HepG2 (cell line): ENCODE measurements around the gene SLC35E4. TPM values are rescaled to one million over a fixed set of nuclear protein-coding genes. Genes with fewer than 3 reads are reported as not detected.

Experiments used
- FOXA3 ChIP-seq: IDR thresholded peaks from 2 replicates; pipeline ENCODE4 v1.6.1; 2016; ENCODE audit warnings: missing genetic modification reagents, missing compliant biosample characterization
- GTF2F1 ChIP-seq: fragments of 150-350 bp; IDR thresholded peaks from 2 replicates; pipeline ENCODE4 v1.6.1; 2014; ENCODE audit warnings: low read length
- MED1 ChIP-seq: sonication (generic); formaldehyde crosslinking; IDR thresholded peaks from 2 replicates; pipeline ENCODE4 v1.4.0; 2020; ENCODE audit warnings: missing genetic modification reagents
- POLR2A ChIP-seq, 2 experiments: IDR thresholded peaks; 2 replicates each; pipeline ENCODE4 v1.6.1; 2011; ENCODE audit warnings: low read depth in 2 of 2, low read length in 2 of 2, mild to moderate bottlenecking in 1 of 2, moderate library complexity in 1 of 2; ENCODE audit not compliant: insufficient read depth in 1 of 2
- POLR2AphosphoS5 ChIP-seq: IDR thresholded peaks from 2 replicates; pipeline ENCODE4 v1.6.1; 2012; ENCODE audit warnings: low read depth, low read length
- RFXANK ChIP-seq: IDR thresholded peaks from 2 replicates; pipeline ENCODE4 v1.6.1; 2016
- TCF7L2 ChIP-seq: IDR thresholded peaks from 2 replicates; pipeline ENCODE4 v1.6.1; 2011; ENCODE audit warnings: mild to moderate bottlenecking, low read depth, low read length, moderate library complexity
- ZNF605 ChIP-seq: sonication (generic); formaldehyde crosslinking; IDR thresholded peaks from 2 replicates; pipeline ENCODE4 v1.8.0; 2022; ENCODE audit warnings: mild to moderate bottlenecking, missing genetic modification reagents
- ZNF766 ChIP-seq: sonication (generic); formaldehyde crosslinking; IDR thresholded peaks from 2 replicates; pipeline ENCODE4 v1.5.0; 2020; ENCODE audit warnings: missing genetic modification reagents, borderline replicate concordance
- polyA plus RNA-seq, 8 experiments: library from polyadenylated mRNA; depleted of rRNA in 3 of 8; stranded (reverse) in 7 of 8; unstranded in 1 of 8; fragments of >200 nt; fragmentation: Illumina TruSeq in 4 of 8; extraction: Trizol in 4 of 8; gene quantifications; 2 replicates each; pipeline versions ENCODE4 v1.2.1 to v1.2.3, GENCODE V29; 2011 to 2016; ENCODE audit warnings: low read depth in 4 of 8, missing spikeins in 1 of 8, mixed read lengths in 1 of 8; ENCODE audit not compliant: insufficient read depth in 1 of 8
- total RNA-seq, 5 experiments: library from RNA; depleted of rRNA; stranded (reverse); fragments of >200 nt; fragmentation: Illumina TruSeq; extraction: Trizol; gene quantifications; 2 replicates each; pipeline ENCODE4 v1.2.3, GENCODE V29; 2016; ENCODE audit warnings: low read depth in 1 of 5
- TF ChIP-seq, protein P1 (sequence below): IDR thresholded peaks from 2 replicates; pipeline ENCODE4 v1.4.0; 2020; ENCODE audit warnings: mild to moderate bottlenecking, missing genetic modification reagents
- TF ChIP-seq, protein P2 (sequence below): sonication (generic); formaldehyde crosslinking; IDR thresholded peaks from 2 replicates; pipeline ENCODE4 v1.4.0; 2020; ENCODE audit warnings: missing genetic modification reagents
- TF ChIP-seq, protein P3 (sequence below): sonication (generic); formaldehyde crosslinking; IDR thresholded peaks from 2 replicates; pipeline ENCODE4 v1.5.1; 2020; ENCODE audit warnings: mild to moderate bottlenecking, missing genetic modification reagents
- TF ChIP-seq, protein P4 (sequence below): sonication (generic); formaldehyde crosslinking; conservative IDR thresholded peaks from 2 replicates; pipeline ENCODE4 v1.4.0; 2020; ENCODE audit warnings: missing genetic modification reagents
- TF ChIP-seq, protein P5 (sequence below): sonication (generic); formaldehyde crosslinking; IDR thresholded peaks from 2 replicates; pipeline ENCODE4 v1.8.1; 2023; ENCODE audit warnings: mild to moderate bottlenecking, missing genetic modification reagents
- TF ChIP-seq, protein P6 (sequence below): sonication (generic); formaldehyde crosslinking; IDR thresholded peaks from 2 replicates; pipeline ENCODE4 v1.5.1; 2020; ENCODE audit warnings: missing genetic modification reagents, mild to moderate bottlenecking, borderline replicate concordance

The SLC35E4 gene
- total and polyA plus RNA-seq, 2 of the 13 experiments (the other 11 are each of a cell fraction or from before 2014, with no cell fraction given) = 0.07 to 0.15 TPM

DNA sequence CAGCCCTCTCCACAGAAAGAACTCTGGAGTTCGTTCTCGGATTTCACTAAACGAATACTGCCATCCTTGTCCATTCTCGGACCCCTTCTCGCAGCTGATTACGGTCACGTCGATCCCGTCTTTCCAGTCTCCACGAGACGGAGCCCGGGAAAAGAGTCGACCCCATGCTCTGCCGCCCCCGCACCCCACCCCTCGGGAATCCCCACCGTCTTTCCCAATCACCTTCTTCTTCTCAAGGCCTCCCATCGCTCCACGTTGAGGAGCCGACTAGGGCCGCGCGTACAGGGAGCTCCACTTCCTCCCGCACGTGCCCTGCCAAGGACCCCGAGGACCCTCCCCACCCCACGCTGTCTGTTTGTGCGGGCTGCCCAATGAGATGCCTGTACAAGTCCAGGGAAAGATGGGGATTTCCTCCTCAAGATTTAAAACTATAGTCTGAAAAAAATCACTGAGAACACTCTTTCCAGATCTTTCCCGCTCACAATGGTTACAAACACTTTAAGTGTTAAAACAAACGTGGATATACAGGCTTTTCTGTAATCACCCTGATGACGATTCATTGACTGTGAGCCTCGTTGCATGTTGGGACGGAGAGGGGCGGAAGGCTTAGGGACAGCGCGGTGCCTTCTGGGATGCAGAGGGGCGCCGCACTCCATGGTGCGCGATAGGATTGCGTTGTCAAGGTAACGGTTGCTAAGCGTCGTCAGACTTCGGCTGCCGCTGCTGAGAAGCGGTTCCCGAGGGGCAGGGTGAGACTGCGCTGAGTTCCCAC lies 43.8 kb upstream of the SLC35E4 start, which contains the start of gene PES1 (continued):
- TF ChIP-seq, protein P1, sequence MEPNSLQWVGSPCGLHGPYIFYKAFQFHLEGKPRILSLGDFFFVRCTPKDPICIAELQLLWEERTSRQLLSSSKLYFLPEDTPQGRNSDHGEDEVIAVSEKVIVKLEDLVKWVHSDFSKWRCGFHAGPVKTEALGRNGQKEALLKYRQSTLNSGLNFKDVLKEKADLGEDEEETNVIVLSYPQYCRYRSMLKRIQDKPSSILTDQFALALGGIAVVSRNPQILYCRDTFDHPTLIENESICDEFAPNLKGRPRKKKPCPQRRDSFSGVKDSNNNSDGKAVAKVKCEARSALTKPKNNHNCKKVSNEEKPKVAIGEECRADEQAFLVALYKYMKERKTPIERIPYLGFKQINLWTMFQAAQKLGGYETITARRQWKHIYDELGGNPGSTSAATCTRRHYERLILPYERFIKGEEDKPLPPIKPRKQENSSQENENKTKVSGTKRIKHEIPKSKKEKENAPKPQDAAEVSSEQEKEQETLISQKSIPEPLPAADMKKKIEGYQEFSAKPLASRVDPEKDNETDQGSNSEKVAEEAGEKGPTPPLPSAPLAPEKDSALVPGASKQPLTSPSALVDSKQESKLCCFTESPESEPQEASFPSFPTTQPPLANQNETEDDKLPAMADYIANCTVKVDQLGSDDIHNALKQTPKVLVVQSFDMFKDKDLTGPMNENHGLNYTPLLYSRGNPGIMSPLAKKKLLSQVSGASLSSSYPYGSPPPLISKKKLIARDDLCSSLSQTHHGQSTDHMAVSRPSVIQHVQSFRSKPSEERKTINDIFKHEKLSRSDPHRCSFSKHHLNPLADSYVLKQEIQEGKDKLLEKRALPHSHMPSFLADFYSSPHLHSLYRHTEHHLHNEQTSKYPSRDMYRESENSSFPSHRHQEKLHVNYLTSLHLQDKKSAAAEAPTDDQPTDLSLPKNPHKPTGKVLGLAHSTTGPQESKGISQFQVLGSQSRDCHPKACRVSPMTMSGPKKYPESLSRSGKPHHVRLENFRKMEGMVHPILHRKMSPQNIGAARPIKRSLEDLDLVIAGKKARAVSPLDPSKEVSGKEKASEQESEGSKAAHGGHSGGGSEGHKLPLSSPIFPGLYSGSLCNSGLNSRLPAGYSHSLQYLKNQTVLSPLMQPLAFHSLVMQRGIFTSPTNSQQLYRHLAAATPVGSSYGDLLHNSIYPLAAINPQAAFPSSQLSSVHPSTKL (CRISPR knock-in tag) = peak; percentile 31; the same call in 1 of the 2 replicates
- TF ChIP-seq GTF2F1 = no peak
- peak; percentile 66 to 68 for TF ChIP-seq POLR2A (IDR thresholded peaks at IDR 0.05; ENCODE audit: insufficient read depth in 1 of 2, low read depth in 2 of 2, low read length in 2 of 2)
- TF ChIP-seq, protein P2, sequence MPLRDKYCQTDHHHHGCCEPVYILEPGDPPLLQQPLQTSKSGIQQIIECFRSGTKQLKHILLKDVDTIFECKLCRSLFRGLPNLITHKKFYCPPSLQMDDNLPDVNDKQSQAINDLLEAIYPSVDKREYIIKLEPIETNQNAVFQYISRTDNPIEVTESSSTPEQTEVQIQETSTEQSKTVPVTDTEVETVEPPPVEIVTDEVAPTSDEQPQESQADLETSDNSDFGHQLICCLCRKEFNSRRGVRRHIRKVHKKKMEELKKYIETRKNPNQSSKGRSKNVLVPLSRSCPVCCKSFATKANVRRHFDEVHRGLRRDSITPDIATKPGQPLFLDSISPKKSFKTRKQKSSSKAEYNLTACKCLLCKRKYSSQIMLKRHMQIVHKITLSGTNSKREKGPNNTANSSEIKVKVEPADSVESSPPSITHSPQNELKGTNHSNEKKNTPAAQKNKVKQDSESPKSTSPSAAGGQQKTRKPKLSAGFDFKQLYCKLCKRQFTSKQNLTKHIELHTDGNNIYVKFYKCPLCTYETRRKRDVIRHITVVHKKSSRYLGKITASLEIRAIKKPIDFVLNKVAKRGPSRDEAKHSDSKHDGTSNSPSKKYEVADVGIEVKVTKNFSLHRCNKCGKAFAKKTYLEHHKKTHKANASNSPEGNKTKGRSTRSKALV (CRISPR knock-in tag) = peak; percentile 9; the same call in 1 of the 2 replicates
- TF ChIP-seq, protein P3, sequence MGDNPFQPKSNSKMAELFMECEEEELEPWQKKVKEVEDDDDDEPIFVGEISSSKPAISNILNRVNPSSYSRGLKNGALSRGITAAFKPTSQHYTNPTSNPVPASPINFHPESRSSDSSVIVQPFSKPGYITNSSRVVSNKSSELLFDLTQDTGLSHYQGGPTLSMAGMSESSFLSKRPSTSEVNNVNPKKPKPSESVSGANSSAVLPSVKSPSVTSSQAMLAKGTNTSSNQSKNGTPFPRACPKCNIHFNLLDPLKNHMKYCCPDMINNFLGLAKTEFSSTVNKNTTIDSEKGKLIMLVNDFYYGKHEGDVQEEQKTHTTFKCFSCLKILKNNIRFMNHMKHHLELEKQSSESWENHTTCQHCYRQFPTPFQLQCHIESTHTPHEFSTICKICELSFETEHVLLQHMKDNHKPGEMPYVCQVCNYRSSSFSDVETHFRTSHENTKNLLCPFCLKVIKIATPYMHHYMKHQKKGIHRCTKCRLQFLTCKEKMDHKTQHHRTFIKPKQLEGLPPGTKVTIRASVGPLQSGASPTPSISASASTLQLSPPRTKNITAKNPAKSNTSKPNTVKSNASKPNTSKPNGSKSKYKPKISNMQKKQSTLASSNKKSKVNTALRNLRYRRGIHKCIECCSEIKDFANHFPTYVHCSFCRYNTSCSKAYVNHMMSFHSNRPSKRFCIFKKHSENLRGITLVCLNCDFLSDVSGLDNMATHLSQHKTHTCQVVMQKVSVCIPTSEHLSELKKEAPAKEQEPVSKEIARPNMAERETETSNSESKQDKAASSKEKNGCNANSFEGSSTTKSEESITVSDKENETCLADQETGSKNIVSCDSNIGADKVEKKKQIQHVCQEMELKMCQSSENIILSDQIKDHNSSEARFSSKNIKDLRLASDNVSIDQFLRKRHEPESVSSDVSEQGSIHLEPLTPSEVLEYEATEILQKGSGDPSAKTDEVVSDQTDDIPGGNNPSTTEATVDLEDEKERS (CRISPR knock-in tag) = no peak
- TF ChIP-seq MED1 (CRISPR knock-in tag) = peak; percentile 49
- TF ChIP-seq, protein P4, sequence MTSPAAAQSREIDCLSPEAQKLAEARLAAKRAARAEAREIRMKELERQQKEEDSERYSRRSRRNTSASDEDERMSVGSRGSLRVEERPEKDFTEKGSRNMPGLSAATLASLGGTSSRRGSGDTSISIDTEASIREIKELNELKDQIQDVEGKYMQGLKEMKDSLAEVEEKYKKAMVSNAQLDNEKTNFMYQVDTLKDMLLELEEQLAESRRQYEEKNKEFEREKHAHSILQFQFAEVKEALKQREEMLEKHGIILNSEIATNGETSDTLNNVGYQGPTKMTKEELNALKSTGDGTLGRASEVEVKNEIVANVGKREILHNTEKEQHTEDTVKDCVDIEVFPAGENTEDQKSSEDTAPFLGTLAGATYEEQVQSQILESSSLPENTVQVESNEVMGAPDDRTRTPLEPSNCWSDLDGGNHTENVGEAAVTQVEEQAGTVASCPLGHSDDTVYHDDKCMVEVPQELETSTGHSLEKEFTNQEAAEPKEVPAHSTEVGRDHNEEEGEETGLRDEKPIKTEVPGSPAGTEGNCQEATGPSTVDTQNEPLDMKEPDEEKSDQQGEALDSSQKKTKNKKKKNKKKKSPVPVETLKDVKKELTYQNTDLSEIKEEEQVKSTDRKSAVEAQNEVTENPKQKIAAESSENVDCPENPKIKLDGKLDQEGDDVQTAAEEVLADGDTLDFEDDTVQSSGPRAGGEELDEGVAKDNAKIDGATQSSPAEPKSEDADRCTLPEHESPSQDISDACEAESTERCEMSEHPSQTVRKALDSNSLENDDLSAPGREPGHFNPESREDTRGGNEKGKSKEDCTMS (CRISPR knock-in tag) = no peak
- no peak for TF ChIP-seq ZNF605 (CRISPR knock-in tag)
- no peak for TF ChIP-seq ZNF766 (CRISPR knock-in tag)
- TF ChIP-seq, protein P5, sequence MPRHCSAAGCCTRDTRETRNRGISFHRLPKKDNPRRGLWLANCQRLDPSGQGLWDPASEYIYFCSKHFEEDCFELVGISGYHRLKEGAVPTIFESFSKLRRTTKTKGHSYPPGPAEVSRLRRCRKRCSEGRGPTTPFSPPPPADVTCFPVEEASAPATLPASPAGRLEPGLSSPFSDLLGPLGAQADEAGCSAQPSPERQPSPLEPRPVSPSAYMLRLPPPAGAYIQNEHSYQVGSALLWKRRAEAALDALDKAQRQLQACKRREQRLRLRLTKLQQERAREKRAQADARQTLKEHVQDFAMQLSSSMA (CRISPR knock-in tag) = peak; percentile 41; the same call in 1 of the 2 replicates
- no peak for TF ChIP-seq TCF7L2
- peak; percentile 77 for TF ChIP-seq POLR2AphosphoS5
- TF ChIP-seq FOXA3 (CRISPR knock-in tag) = peak; percentile 55; the same call in 1 of the 2 replicates
- TF ChIP-seq, protein P6, sequence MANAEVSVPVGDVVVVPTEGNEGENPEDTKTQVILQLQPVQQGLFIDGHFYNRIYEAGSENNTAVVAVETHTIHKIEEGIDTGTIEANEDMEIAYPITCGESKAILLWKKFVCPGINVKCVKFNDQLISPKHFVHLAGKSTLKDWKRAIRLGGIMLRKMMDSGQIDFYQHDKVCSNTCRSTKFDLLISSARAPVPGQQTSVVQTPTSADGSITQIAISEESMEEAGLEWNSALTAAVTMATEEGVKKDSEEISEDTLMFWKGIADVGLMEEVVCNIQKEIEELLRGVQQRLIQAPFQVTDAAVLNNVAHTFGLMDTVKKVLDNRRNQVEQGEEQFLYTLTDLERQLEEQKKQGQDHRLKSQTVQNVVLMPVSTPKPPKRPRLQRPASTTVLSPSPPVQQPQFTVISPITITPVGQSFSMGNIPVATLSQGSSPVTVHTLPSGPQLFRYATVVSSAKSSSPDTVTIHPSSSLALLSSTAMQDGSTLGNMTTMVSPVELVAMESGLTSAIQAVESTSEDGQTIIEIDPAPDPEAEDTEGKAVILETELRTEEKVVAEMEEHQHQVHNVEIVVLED (CRISPR knock-in tag) = peak; percentile 88
- TF ChIP-seq RFXANK (CRISPR knock-in tag) = 0 out of 2 replicates have a peak, but pooled peaks have one; percentile 69
